ENCODE measurements around the gene DGCR6L.
"Not testable (repeated sequence)": the region's sequence is repeated elsewhere in the genome, so short reads cannot be mapped to it uniquely, and the experiment has no call there.

The DGCR6L gene

DNA sequence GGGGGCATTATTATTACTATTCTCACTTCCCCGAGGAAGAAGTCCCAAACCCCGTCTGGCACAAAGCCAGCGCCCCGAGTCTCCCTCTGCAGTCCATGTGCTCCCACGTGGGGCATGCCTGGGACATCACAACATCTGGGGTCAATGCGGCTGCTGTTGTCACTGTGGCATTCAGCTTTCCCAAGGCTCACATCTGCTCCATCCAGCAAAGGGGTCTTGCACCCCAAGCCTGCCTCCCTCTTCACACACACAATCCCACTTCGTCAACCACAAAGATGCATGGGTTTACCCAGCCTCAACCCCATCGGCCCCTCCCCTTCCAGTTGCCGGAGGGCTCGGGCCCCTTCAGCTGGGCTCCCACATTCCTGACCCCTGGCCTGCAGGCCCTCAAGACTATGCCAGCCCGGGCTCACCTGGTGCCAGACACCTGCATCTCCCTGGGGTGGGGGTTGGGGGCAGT, 28.2 kb downstream of the DGCR6L start:
- DNase-seq (ENCODE audit: low spot score), result no peak

- no peak for DNase-seq (ENCODE audit: low spot score)
Measured at GRCh38 chr22:20291249-20291586, 28.6 kb downstream of the DGCR6L start.

DNA sequence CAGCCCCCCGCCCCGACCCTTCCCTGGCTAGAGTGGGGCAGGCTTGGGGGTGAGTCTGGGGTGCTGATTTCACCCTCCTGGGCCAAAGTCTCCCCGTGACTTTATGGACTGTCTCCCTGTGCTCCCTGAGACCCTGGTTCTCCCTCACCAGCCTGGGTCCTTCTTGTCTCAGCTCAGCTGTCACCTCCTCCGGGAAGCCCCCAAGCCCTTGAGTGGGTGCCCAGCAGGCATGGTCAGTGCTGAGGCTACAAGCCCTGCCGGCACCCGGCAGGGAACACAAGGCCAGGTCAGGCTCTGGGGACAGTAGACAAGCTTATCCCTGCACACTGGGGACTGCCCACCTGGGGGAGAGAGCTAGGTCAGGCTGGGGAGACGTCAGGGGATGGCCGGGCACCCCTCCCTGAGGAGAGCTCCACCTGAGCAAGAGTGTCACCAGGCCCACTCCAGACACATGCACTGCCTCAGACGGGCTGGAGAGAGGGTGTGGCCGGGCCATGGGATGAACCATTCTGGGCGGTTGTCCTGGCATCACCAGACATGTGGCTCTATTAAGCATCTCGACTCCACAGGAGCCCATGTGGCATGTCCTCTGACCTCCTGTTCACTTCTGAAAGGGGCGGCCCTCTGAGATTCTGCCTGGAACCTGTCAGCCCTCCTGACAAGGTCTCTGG, 29.1 kb downstream of the DGCR6L start:
- DNase-seq (ENCODE audit: low spot score), result no peak

GRCh38 chr22:20290045-20290392, 29.8 kb downstream of the DGCR6L start:
- DNase-seq (ENCODE audit: low spot score), result no peak

DNA sequence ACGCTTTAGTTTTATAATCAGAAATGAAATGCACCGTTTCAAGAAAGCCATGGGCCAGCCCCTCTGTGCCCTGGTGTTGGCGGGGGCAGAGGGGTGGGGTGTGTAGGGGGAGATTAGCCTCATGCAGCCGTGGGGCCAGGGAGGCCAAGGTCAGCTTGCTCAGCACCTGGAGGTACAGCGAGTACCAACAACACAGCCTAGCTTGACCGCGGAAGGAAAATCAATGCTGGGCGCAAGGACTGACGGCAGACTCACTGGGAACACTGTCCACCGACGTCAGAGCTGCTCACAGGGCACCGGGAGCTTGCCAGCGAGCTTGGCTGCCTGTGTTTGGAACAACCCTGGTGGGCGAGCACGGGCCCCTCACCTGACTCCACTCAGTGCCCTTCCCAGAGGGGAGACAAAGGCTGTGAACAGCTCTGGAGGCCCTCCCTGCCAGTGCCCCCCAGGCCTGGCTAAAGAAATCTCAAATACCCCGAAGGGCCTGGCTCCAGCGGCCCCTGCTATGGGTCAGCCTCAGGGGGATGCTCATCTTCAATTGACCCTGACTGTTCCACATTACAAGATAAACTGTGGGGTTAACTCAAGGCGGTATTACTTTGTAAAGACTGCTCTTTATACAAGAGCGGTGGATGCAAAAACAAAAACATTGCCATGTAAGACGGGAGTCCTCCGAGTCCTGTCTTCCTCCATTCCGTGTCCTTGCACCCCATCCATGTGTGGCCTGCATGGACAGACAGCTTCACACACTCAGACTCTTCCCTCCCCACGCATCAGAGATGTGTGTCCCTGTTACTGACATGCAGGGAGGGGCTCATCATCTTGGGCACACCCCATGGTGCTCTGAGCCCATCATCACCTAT, 30.4 kb downstream of the DGCR6L start:
- not testable (repeated sequence) for DNase-seq (ENCODE audit: low spot score)

GRCh38 chr22:20286784-20287423, 33.0 kb downstream of the DGCR6L start:
- DNase-seq (ENCODE audit: low spot score), result not testable (repeated sequence)

DNA sequence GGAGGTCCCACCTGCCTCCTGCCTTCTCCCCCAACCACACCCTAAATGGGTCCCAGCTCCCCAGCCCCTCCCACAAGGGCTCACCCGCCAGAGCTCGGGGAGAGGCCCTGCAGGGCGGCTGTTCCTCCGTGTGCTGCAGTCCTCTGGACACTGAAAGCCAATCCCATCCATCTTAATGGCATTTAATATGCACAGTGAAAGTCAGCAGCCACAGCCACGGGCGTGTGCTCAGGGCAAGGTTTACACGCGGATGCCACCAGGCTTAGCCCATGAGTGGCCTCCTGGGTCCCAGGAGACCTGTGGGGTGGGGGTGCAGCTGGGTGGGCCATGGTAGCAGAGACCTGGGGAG, 33.6 kb downstream of the DGCR6L start:
- not testable (repeated sequence) for DNase-seq (ENCODE audit: low spot score)

DNA sequence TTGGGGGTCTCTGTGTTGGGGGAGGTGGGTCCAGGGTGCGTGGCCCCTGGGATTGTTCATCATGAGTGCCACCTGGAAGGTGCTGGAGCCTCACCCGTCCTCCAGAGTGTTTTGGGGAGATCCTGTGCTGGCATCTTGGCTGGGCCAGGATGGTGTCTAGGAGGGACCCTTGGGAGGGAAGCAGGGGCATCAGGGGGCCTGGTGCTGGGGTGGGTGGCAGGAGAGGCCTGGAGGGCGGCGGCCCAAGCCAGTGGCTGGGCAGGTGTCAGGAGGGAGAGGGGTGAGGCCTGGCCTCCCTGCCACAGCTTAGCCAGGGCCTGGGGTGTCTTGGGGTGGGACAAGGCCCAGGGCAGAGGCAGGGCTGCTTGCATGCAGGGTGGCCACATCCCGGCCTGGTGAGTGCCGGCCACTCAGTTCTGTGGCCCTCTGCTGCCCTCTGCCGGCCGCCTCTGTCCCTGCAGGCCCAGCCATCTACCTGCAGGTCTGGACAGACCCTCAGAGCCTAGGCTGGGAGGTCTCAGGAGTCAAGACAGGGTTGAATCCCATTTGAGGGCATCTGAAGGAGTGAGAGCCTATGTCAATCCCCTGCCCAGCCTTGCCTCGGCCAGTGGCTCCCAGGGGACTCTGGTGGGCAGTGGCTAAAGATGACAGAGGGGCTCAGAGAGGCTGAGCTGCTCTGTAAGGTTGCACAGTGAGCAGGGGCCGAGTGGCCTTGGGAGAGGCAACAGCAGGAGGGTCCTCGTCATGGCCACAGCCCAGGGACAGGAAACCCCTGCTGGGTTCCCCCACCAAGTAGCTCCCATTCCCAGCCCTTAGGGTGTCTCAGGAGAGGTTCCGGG, 34.2 kb downstream of the DGCR6L start:
- peak; percentile 73 for DNase-seq (ENCODE audit: low spot score)

DNA sequence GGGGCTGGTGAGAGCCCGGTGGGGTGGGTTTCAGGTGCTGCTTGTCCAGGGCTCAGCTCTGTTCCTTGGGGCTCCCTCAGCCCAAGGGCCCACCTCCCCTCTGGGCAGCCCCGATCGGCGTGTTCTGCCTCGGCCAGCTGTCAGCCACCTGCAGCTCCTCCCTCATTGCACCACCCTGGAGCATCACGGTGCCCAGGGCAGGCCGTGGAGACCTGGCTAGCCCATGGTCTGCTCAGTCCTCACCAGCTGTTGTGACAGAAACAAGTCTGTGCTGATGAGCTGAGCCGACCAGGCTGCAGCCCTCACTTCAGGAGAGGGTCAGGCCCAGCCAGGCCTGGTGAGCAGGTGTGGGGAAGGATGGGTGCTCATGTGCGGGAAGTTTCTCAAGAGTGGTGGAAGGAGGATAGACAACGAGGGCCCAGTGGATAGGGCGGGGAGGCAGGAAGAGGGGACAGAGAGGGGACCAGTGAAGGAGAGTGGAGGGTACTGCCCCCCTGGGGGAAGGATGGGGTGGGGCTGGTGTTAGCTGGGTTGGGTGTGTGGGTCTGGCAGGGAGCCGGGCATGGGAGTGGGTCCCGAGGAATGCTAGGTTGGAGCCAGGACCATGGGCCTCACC, 35.3 kb downstream of the DGCR6L start:
- no peak for DNase-seq (ENCODE audit: low spot score)

DNA sequence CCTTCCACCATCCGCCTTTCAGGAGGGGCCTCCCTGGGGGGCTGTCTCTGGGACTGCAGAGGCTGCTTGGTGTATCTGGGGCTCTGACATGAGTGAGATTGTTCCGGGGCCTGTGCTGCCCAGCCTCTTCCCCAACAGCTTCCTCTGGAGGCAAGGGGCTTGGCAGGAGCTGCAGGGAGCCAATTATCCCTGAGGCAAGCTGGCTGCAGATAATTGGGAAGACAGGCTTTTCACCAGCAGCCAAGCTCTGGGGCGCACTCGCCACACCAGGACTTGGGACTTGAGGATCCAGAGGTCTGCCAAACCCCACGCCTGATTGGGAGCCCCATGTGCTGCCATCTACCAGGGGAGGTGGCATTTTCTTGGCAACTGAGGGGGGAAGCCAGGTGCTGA, 36.2 kb downstream of the DGCR6L start:
- no peak for DNase-seq (ENCODE audit: low spot score)

DNA sequence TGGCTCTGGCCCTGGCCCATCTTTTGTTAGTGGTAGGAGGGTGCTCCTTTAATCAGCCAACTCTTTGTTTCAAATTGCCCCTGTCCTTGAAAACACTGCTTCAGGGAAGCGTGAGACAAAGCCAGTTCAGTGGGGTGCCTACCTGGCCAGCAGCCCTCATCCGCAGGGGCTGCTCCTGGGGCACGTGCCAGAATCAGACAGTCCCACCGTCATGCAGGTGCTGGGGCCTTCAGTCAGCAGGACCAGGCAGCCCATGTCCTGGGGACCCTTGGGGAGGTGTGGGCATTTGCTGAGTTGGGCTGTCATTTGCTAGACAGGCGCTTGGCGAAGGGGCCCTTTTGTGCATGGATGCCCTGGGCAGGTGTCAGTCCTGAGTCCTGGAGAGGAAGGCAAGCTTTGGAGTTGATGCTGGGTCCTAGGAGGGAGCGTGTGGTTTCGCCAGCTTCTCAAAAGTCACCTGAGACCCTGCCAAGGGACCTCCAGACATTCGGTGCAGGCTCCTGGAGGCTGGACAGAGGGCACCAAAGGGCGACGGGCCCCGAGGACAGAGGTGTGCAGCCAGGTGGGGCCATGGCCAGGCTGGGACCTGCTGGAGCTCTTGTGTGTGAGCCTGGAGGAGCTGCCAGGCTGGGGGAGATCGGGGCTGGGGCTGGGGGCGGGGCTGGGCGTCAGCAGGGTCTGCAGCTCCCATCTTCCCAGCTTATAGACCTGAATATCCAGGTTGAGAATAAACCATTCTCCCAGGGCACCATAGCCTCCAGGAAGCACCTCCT, 36.8 kb downstream of the DGCR6L start:
- no peak for DNase-seq (ENCODE audit: low spot score)

- no peak for DNase-seq (ENCODE audit: low spot score)
Measured at GRCh38 chr22:20281891-20282290, 38.0 kb downstream of the DGCR6L start.

DNA sequence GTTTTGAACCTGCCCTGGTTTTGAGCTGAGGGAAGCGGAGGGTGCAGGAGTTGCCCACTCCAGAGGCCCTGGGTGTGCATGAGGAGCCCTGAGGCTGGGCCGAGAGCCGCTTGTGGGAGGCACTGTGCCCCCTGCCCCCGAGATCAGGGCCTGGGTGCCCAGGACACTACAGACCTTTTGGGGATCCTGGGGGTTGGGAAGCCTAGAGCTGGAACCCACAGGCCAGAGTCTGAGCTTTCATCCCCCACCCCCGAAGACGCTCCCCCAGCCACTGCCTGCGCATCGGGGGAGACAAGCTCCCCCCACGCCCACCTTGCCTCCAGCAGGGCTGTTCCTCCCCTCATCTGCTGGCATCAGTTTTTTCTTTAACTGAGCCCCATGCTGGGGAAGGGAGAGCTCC, 38.4 kb downstream of the DGCR6L start:
- not testable (repeated sequence) for DNase-seq (ENCODE audit: low spot score)

DNA sequence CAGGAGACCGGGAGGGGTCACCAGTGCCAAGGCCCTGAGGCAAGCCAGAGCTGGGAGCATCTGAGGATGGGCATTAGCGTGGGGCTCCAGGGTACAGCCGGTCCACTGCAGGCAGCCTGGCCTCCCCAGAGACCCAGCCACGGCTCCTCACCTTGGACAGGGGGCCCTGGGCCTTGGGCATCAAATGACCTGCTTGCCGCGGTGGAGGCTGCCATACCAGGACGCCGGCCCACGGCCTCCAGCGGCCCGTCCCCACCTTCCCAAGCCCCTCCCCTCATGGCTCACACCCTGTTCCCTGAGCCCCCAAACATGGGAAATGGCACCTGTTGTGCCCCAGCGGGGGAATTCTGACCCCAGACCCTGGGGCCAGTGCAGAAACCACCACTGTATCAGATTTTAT, 39.0 kb downstream of the DGCR6L start:
- DNase-seq (ENCODE audit: low spot score), result no peak

DNA sequence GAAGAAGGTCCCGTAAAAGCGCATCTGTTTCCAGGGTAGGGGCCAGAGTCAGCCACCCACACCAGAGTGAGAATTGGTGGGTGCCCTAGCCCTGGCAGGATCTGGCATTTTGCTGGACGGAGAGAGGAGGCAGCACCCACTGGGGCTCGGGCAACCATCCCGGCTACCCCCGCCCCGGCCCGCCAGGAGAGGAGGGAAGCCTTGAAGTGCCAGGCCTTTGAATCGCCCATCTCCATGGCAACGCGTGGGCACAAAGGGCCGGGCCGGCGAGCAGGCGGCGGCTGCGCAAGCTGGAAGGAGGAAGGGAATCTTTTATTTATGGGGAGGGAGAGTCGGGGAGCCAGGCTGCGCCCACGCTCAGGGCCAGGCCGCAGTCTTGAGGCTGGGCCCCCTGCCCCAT, 39.7 kb downstream of the DGCR6L start:
- not testable (repeated sequence) for DNase-seq (ENCODE audit: low spot score)

GRCh38 chr22:20279662-20280134, 40.2 kb downstream of the DGCR6L start:
- DNase-seq (ENCODE audit: low spot score), result no peak

- not testable (repeated sequence) for DNase-seq (ENCODE audit: low spot score)
Measured at GRCh38 chr22:20278726-20279490, 41.0 kb downstream of the DGCR6L start.

DNA sequence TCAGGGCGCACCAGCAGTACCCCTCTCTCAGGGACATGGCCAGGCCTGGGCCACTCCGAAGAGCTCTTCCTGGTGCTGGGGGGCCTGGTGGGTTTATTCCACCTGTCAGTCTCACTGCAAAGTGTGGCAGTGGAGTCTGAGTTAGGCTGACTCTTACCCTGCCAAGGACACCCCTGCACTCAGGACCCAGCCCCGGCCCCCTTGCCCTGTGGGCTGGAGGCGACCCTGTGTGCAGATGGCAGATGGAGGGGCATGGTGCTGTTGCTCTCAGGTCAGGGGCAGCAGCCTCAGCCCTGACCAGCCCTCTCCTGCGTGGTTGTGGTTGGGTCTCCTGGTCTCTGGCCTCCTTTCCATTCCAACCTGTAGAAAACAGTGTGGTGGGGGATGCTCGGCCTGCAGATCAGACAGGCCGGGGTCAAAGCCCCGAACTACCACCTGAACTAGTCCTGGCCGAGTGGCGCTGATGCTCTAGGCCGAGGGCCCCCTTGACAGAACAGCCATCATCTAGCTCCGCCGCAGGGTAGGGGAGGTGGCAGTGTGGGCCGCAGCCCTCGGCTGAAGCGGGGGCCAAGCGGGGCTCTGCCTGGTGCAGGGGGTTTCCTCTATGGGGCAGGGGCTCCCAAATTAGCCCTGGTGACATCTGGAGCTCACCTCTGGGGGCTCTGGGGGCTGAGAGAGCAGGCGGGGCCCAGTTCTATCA, 41.8 kb downstream of the DGCR6L start:
- not testable (repeated sequence) for DNase-seq (ENCODE audit: low spot score)

GRCh38 chr22:20276468-20276867, 43.4 kb downstream of the DGCR6L start:
- no peak for DNase-seq (ENCODE audit: low spot score)
